A549 (cell line): Measurements from ENCODE around the gene PHYH.
"Not testable (repeated sequence)": the region's sequence is repeated elsewhere in the genome, so short reads cannot be mapped to it uniquely, and the experiment has no call there.

Experiments used
- JUNB ChIP-seq: fragments of >200 bp; sonication (Bioruptor Twin); formaldehyde crosslinking; IDR thresholded peaks from 2 replicates; pipeline ENCODE4 v1.6.1; 2016
- RARB ChIP-seq: fragments of 250-450 bp; sonication (Bioruptor Pico); IDR thresholded peaks from 2 replicates; pipeline ENCODE4 v1.8.0; 2021; ENCODE audit warnings: mild to moderate bottlenecking, moderate library complexity
- RFX5 ChIP-seq: fragments of 450-650 bp; IDR thresholded peaks from 2 replicates; pipeline ENCODE4 v1.7.1; 2014; ENCODE audit warnings: antibody characterized with exemption, mild to moderate bottlenecking, moderate library complexity
- ZFP36 ChIP-seq: fragments of 450-650 bp; IDR thresholded peaks from 2 replicates; pipeline ENCODE4 v1.6.1; 2014; ENCODE audit warnings: borderline replicate concordance; ENCODE audit not compliant: partially characterized antibody
- TF ChIP-seq, protein P1 (sequence below): fragments of >200 bp; sonication (Bioruptor Twin); formaldehyde crosslinking; IDR thresholded peaks from 3 replicates; pipeline ENCODE4 v1.5.1; 2016
- TF ChIP-seq, protein P2 (sequence below): fragments of 200-600 bp; sonication (generic); IDR thresholded peaks from 2 replicates; pipeline ENCODE4 v1.6.1; 2016; ENCODE audit warnings: antibody characterized with exemption, mild to moderate bottlenecking, moderate library complexity

DNA sequence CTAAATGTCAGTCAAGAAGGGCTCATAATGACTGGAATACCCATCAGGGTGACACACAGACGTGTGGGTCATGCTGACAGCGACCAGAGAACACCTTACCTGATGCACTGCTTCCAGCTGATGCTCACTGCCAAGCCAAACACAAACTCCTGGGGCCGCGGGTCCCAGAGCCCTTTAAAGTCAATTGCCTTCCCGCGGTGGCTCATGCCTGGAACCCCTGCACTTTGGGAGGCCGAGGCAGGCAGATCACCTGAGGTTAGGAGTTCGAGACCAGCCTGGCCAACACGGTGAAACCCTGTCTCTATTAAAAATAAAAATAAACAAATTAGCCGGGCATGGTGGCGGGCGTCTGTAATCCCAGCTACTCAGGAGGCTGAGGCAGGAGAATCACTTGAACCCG lies 65.1 kb downstream of the PHYH start:
- TF ChIP-seq, protein P1, sequence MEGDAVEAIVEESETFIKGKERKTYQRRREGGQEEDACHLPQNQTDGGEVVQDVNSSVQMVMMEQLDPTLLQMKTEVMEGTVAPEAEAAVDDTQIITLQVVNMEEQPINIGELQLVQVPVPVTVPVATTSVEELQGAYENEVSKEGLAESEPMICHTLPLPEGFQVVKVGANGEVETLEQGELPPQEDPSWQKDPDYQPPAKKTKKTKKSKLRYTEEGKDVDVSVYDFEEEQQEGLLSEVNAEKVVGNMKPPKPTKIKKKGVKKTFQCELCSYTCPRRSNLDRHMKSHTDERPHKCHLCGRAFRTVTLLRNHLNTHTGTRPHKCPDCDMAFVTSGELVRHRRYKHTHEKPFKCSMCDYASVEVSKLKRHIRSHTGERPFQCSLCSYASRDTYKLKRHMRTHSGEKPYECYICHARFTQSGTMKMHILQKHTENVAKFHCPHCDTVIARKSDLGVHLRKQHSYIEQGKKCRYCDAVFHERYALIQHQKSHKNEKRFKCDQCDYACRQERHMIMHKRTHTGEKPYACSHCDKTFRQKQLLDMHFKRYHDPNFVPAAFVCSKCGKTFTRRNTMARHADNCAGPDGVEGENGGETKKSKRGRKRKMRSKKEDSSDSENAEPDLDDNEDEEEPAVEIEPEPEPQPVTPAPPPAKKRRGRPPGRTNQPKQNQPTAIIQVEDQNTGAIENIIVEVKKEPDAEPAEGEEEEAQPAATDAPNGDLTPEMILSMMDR: not testable (repeated sequence)
- TF ChIP-seq, protein P2, sequence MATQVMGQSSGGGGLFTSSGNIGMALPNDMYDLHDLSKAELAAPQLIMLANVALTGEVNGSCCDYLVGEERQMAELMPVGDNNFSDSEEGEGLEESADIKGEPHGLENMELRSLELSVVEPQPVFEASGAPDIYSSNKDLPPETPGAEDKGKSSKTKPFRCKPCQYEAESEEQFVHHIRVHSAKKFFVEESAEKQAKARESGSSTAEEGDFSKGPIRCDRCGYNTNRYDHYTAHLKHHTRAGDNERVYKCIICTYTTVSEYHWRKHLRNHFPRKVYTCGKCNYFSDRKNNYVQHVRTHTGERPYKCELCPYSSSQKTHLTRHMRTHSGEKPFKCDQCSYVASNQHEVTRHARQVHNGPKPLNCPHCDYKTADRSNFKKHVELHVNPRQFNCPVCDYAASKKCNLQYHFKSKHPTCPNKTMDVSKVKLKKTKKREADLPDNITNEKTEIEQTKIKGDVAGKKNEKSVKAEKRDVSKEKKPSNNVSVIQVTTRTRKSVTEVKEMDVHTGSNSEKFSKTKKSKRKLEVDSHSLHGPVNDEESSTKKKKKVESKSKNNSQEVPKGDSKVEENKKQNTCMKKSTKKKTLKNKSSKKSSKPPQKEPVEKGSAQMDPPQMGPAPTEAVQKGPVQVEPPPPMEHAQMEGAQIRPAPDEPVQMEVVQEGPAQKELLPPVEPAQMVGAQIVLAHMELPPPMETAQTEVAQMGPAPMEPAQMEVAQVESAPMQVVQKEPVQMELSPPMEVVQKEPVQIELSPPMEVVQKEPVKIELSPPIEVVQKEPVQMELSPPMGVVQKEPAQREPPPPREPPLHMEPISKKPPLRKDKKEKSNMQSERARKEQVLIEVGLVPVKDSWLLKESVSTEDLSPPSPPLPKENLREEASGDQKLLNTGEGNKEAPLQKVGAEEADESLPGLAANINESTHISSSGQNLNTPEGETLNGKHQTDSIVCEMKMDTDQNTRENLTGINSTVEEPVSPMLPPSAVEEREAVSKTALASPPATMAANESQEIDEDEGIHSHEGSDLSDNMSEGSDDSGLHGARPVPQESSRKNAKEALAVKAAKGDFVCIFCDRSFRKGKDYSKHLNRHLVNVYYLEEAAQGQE: not testable (repeated sequence)
- TF ChIP-seq JUNB; ZFP36; RARB (CRISPR knock-in tag); RFX5: not testable (repeated sequence)
